Stimulated activated CD4-positive, alpha-beta T cell treated with anti-CD3 and anti-CD28 coated beads, Interleukin-4, amount 100 ng/mL, for 48 hours (primary cell): Measurements from ENCODE around the gene PAN3.

Experiments used
- DNase-seq, 2 donors: peaks; one replicate each; pipeline ENCODE4 v3.0.0-alpha.2; 2020; ENCODE audit warnings: low read depth in 2 of 2

Gene PAN3

GRCh38 chr13:28337166-28338005 is 199.0 kb downstream of the PAN3 start:
- DNase-seq, result no peak

GRCh38 chr13:28338006-28338574 is 199.7 kb downstream of the PAN3 start:
- no peak for DNase-seq

GRCh38 chr13:28338742-28339141 is 200.4 kb downstream of the PAN3 start:
- DNase-seq, result no peak

- no peak for DNase-seq
These were observed 201.1 kb downstream of the PAN3 start for GRCh38 chr13:28339419-28339818.

- DNase-seq, result no peak
These were observed 202.0 kb downstream of the PAN3 start for GRCh38 chr13:28340272-28340793.

GRCh38 chr13:28342251-28342650 is 203.9 kb downstream of the PAN3 start:
- DNase-seq, result no peak

- no peak for DNase-seq
These were observed 205.8 kb downstream of the PAN3 start for GRCh38 chr13:28344163-28344562.
